OCI-LY1 (cell line): ENCODE measurements around the gene GAK.

Experiments
- H2AFZ ChIP-seq: fragments of 200-600 bp; sonication (generic), shearing (Covaris generic); 2 replicates; pipeline ENCODE4 v1.6.0; 2014; ENCODE audit warnings: antibody characterized with exemption, mild to moderate bottlenecking, low read length
- H3F3A ChIP-seq: fragments of 200-600 bp; sonication (generic), shearing (Covaris generic); 2 replicates; pipeline ENCODE4 v1.6.0; 2014; ENCODE audit warnings: mild to moderate bottlenecking, antibody characterized with exemption, low read length, moderate library complexity; ENCODE audit not compliant: insufficient read depth
- H3K27ac ChIP-seq: fragments of 200-600 bp; sonication (generic); 2 replicates; pipeline ENCODE4 v1.5.1; 2014; ENCODE audit warnings: low read length, mixed run types, mild to moderate bottlenecking, low read depth; ENCODE audit not compliant: poor library complexity, severe bottlenecking
- H3K27me3 ChIP-seq: fragments of 200-600 bp; sonication (generic); 2 replicates; pipeline ENCODE4 v1.6.0; 2014; ENCODE audit warnings: antibody characterized with exemption, mild to moderate bottlenecking, low read length, moderate library complexity; ENCODE audit not compliant: insufficient read depth
- H3K36me3 ChIP-seq: fragments of 200-600 bp; sonication (generic); 2 replicates; pipeline ENCODE4 v1.6.1; 2014; ENCODE audit warnings: mild to moderate bottlenecking, antibody characterized with exemption, low read length, moderate library complexity, mixed read lengths; ENCODE audit not compliant: insufficient read depth
- H3K4me1 ChIP-seq: fragments of 200-600 bp; sonication (generic); 2 replicates; pipeline ENCODE4 v1.5.1; 2014; ENCODE audit warnings: mild to moderate bottlenecking, low read length, moderate library complexity; ENCODE audit not compliant: insufficient read depth, severe bottlenecking
- H3K4me2 ChIP-seq: fragments of 200-600 bp; sonication (generic), shearing (Covaris generic); 2 replicates; pipeline ENCODE4 v1.6.1; 2014; ENCODE audit warnings: low read length
- H3K4me3 ChIP-seq: fragments of 200-600 bp; sonication (generic); 2 replicates; pipeline ENCODE4 v1.5.1; 2014; ENCODE audit warnings: low read length, low read depth, mild to moderate bottlenecking, mixed read lengths; ENCODE audit not compliant: poor library complexity, severe bottlenecking
- H3K79me2 ChIP-seq: fragments of 200-600 bp; shearing (Covaris generic); 2 replicates; pipeline ENCODE4 v1.6.1; 2016; ENCODE audit warnings: mixed run types, low read length, mixed read lengths; ENCODE audit not compliant: insufficient read depth
- H3K9ac ChIP-seq: fragments of 200-600 bp; sonication (generic), shearing (Covaris generic); 2 replicates; pipeline ENCODE4 v1.6.1; 2014; ENCODE audit warnings: mild to moderate bottlenecking, low read length, mixed read lengths
- H3K9me2 ChIP-seq: fragments of 200-600 bp; sonication (generic), shearing (Covaris generic); 2 replicates; pipeline ENCODE4 v1.6.1; 2014; ENCODE audit warnings: low read depth, mild to moderate bottlenecking, low read length, mixed read lengths
- H3K9me3 ChIP-seq: fragments of 200-600 bp; shearing (Covaris generic); 2 replicates; pipeline ENCODE4 v1.6.1; 2014; ENCODE audit warnings: low read length, mixed read lengths
- H4K20me1 ChIP-seq: fragments of 200-600 bp; sonication (generic), shearing (Covaris generic); 2 replicates; pipeline ENCODE4 v1.6.0; 2016; ENCODE audit warnings: mild to moderate bottlenecking, low read length; ENCODE audit not compliant: insufficient read depth
- CTCF ChIP-seq: fragments of 200-600 bp; sonication (generic), shearing (Covaris generic); IDR thresholded peaks from 2 replicates; pipeline ENCODE4 v1.5.1; 2017; ENCODE audit warnings: mild to moderate bottlenecking, antibody characterized with exemption, low read length, moderate library complexity, mixed read lengths
- EZH2 ChIP-seq: fragments of 200-600 bp; sonication (generic), shearing (Covaris generic); IDR thresholded peaks from 2 replicates; pipeline ENCODE4 v1.8.0; 2017; ENCODE audit warnings: borderline replicate concordance, mixed run types, mild to moderate bottlenecking, antibody characterized with exemption, low read length, moderate library complexity, mixed read lengths

GAK gene

GRCh38 chr4:879729-880077 is 52.4 kb downstream of the GAK start:
- H3K4me2 ChIP-seq = no peak overlapping the region
- H3K9me2 ChIP-seq = no peaks in the 10 kb centered on the region
- H3K4me1 ChIP-seq = no peaks in the 10 kb centered on the region
- H4K20me1 ChIP-seq = no peaks in the 10 kb centered on the region
- H3K36me3 ChIP-seq = peaks cover 6% of the 10 kb centered on the region; the same call in 1 of the 2 replicates
- no peaks in the 10 kb centered on the region for H3K9me3 ChIP-seq
- no peaks in the 10 kb centered on the region for H3K79me2 ChIP-seq
- no peak overlapping the region for H2AFZ ChIP-seq
- H3K27ac ChIP-seq = no peak overlapping the region
- no peak overlapping the region for H3K9ac ChIP-seq
- no peak overlapping the region for H3K4me3 ChIP-seq
- no peaks in the 10 kb centered on the region for H3F3A ChIP-seq
- H3K27me3 ChIP-seq = no peaks in the 10 kb centered on the region
- TF ChIP-seq EZH2 = no peak
- TF ChIP-seq CTCF = no peak

DNA sequence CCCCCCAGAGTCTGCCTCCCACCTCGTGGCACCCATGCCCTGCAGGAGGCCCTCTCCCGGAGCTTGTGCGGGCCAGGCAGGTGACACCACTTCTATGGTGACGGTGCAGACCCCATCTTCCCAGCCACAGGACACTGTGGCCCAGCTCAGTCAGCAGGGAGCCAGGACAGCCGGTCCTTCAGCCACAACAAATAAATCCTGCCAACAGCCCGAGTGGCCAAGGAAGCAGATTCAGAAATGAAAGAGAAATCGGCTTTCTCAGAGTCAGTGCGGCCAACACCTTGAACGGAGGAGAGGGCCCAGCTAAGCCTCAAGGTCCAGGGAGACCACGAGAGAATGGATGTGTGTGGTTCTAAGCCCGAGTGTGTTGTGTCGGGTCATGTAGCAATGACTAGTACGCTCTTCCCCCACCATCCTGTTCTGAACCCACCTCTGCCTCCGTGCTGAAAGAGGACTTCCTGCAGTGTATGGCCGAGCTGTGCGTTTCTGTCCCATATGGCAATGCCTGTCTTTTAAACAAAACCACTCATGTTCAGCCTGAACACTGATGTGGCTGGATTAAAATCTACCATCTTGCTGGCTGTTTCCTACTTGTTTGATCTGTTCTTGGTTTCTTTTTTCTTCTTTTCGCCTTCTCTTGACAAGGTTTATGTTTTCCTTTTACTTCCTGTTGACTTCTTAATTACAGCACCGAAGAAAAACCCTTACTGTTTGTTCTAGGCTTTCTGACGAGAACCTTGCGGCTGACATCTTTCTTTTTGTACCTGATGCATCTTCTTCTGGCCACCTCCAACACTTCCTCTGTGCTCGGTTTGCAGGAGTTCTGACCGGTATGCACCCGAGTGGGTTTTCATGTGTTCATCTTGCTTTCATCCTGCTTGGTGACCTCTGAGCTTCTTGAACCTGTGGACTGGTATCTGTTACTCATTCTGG is 53.1 kb downstream of the GAK start:
- Histone ChIP-seq H3K9ac (no peak overlapping the region), H3K27me3 (no peaks in the 10 kb centered on the region), H4K20me1 (no peaks in the 10 kb centered on the region), H3K27ac (no peak overlapping the region), H3K9me3 (no peaks in the 10 kb centered on the region), H3K79me2 (no peaks in the 10 kb centered on the region), H3K36me3 (peaks cover 6% of the 10 kb centered on the region; the same call in 1 of the 2 replicates), H3K4me2 (no peak overlapping the region), H3K9me2 (no peaks in the 10 kb centered on the region), H3F3A (no peaks in the 10 kb centered on the region), H2AFZ (no peak overlapping the region), H3K4me1 (no peaks in the 10 kb centered on the region), H3K4me3 (no peak overlapping the region)
- no peak for TF ChIP-seq EZH2

DNA sequence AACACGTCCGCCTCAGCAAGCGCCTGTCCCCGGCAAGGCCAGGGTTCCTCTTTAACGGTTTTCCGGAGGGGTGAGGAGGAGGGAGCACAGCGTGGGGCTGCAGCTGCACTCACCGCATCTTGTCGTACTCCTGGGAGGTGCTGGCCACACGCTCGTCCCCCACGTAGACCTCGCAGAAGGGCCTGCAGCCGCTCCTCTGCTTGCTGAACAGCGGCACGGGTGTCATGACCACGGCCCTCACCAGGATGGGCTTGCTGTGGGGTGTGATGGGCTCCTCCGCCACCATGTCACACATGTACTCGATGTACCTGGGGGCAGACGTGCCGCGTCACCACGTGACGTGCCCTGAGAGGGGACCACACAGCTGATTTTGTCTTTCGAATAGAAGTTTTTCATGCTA is 54.6 kb downstream of the GAK start:
- Histone ChIP-seq H3F3A (no peaks in the 10 kb centered on the region), H3K27ac (no peak overlapping the region), H3K79me2 (no peaks in the 10 kb centered on the region), H3K36me3 (peaks cover 6% of the 10 kb centered on the region; the same call in 1 of the 2 replicates), H3K9me3 (no peaks in the 10 kb centered on the region), H3K9me2 (no peaks in the 10 kb centered on the region), H2AFZ (no peak overlapping the region), H3K9ac (no peak overlapping the region), H3K4me1 (no peaks in the 10 kb centered on the region), H3K27me3 (no peaks in the 10 kb centered on the region), H4K20me1 (no peaks in the 10 kb centered on the region), H3K4me3 (no peak overlapping the region), H3K4me2 (no peak overlapping the region)
- no peak for TF ChIP-seq CTCF
- no peak for TF ChIP-seq EZH2
